ENCODE data around the gene MYMK.

MYMK gene

GRCh38 chr9:133539991-133540697, 15.4 kb upstream of the MYMK start:
- Histone ChIP-seq H3K9me3 (ENCODE audit: insufficient read depth, low read depth, low read length) (peaks cover 5% of the 10 kb centered on the region), H4K8ac (ENCODE audit: low read depth, low read length) (peak overlapping the region; percentile 17), H3K9ac (ENCODE audit: low read length) (no peak overlapping the region), H3K4me1 (ENCODE audit: control insufficient read depth in 1 of 2, insufficient read depth in 2 of 2, low read length in 2 of 2) (peaks cover 21 to 23% of the 10 kb centered on the region in 2 experiments), H3K79me2 (ENCODE audit: control insufficient read depth, insufficient read depth, low read length, poor library complexity) (no peaks in the 10 kb centered on the region), H3K4me3 (ENCODE audit: low read depth, low read length) (no peak overlapping the region), H3K4ac (ENCODE audit: low read depth, low read length) (no peak overlapping the region), H2BK5ac (ENCODE audit: low read depth, low read length, poor library complexity) (no peak overlapping the region), H2AFZ (ENCODE audit: insufficient read depth, low read length, poor library complexity) (no peak overlapping the region), H2BK12ac (ENCODE audit: low read length) (peak overlapping the region; percentile 12), H3K4me2 (ENCODE audit: low read length) (no peak overlapping the region), H3K79me1 (ENCODE audit: low read length) (no peaks in the 10 kb centered on the region), H2AK5ac (ENCODE audit: low read length) (no peak overlapping the region), H3K23ac (ENCODE audit: low read length) (no peak overlapping the region), H3K27ac (ENCODE audit: low read depth, low read length) (no peak overlapping the region), H2BK120ac (ENCODE audit: insufficient read depth, low read length, poor library complexity) (peak overlapping the region; percentile 19), H4K12ac (ENCODE audit: low read depth, low read length) (no peak overlapping the region), H4K91ac (ENCODE audit: low read depth, low read length) (peak overlapping the region; percentile 69), H3K18ac (ENCODE audit: low read length) (peak overlapping the region; percentile 42), H3K14ac (ENCODE audit: low read length) (peak overlapping the region; percentile 33), H3K36me3 (ENCODE audit: control insufficient read depth in 1 of 2, insufficient read depth in 2 of 2, low read length in 2 of 2) (peaks cover 19 to 28% of the 10 kb centered on the region in 2 experiments), H3K27me3 (ENCODE audit: insufficient read depth, low read length) (no peaks in the 10 kb centered on the region)
- WGBS (ENCODE audit: extremely low coverage, insufficient coverage, insufficient read length) = no CpG with 5 or more reads among the region's 22 CpGs
- peak in 1 of 2 donors; percentile 1 for DNase-seq

DNA sequence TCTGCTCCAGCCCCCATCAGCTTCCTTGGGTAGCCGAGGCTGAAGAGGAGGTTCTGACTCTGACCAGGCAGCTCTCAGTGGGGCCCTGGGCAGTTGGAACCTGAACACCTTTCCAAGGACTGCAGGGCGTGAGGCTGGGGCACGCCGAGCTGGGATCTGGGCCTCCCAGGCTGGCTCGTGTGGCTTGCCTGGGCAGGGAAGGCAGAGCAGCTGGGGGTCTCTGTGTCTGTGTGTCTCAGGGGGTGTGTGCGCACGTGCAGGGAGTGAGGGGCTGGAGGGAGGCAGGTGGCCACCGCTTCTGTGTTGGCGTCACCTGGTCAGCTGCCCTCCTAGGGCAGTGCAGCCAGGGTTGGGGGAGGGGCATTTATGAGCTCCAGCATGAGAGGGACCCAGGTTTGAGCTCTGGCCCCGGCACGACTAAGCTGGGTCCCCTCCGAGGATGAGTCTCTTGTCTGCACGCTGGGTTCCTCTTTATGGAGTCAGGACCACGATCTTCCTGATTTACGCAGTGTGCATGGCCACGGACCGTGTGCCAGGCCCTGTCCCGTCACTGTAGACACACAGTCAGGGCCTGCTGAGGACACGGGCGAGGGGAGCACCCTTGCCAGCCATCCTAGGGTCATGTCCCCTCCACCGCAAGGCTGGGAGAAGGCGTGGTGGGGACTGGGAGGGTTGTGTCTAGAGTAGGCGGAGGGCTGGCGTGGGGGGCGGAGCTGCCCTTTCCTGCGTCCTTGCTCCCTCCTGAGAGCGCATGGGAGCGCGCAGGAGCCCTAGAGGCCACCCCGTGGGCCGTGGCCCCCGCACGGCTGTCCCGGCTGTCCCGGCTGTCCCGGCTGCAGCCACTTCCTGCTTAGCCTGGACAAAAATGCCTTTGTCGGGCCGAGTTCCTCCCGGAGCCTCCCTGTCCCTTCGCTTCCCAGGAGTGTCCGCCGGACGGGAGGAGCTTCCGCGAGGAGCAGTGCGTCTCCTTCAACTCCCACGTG, 14.4 kb upstream of the MYMK start:
- WGBS (ENCODE audit: extremely low coverage, insufficient coverage, insufficient read length) = no CpG with 5 or more reads among the region's 47 CpGs
- peak overlapping the region; percentile 33 for H2BK12ac ChIP-seq (ENCODE audit: low read length)
- peak overlapping the region; percentile 0 for H3K14ac ChIP-seq (ENCODE audit: low read length)

GRCh38 chr9:133538176-133538575, 13.4 kb upstream of the MYMK start:
- no peak overlapping the region for H2BK12ac ChIP-seq (ENCODE audit: low read length)
- H3K9ac ChIP-seq (ENCODE audit: low read length) = no peak overlapping the region
- H3K27ac ChIP-seq (ENCODE audit: low read depth, low read length) = no peak overlapping the region
- WGBS (ENCODE audit: extremely low coverage, insufficient coverage, insufficient read length) = no CpG with 5 or more reads among the region's 14 CpGs
- H4K91ac ChIP-seq (ENCODE audit: low read depth, low read length) = no peak overlapping the region
- no peak overlapping the region for H3K4me3 ChIP-seq (ENCODE audit: low read depth, low read length)
- no peak overlapping the region for H3K4me2 ChIP-seq (ENCODE audit: low read length)
- no peak overlapping the region for H3K18ac ChIP-seq (ENCODE audit: low read length)
- no peak overlapping the region for H4K8ac ChIP-seq (ENCODE audit: low read depth, low read length)
- no peak overlapping the region for H3K14ac ChIP-seq (ENCODE audit: low read length)
- peaks cover 11 to 22% of the 10 kb centered on the region in 2 experiments for H3K36me3 ChIP-seq (ENCODE audit: control insufficient read depth in 1 of 2, insufficient read depth in 2 of 2, low read length in 2 of 2)
- H2BK5ac ChIP-seq (ENCODE audit: low read depth, low read length, poor library complexity) = no peak overlapping the region
- no peak overlapping the region for H4K12ac ChIP-seq (ENCODE audit: low read depth, low read length)
- peaks cover 2% of the 10 kb centered on the region for H3K79me1 ChIP-seq (ENCODE audit: low read length)
- peaks cover 5% of the 10 kb centered on the region for H3K9me3 ChIP-seq (ENCODE audit: insufficient read depth, low read depth, low read length)
- no peak for DNase-seq
- no peak overlapping the region for H2BK120ac ChIP-seq (ENCODE audit: insufficient read depth, low read length, poor library complexity)
- H3K23ac ChIP-seq (ENCODE audit: low read length) = no peak overlapping the region
- peaks cover 23 to 27% of the 10 kb centered on the region in 2 experiments for H3K4me1 ChIP-seq (ENCODE audit: control insufficient read depth in 1 of 2, insufficient read depth in 2 of 2, low read length in 2 of 2)
- no peak overlapping the region for H2AK5ac ChIP-seq (ENCODE audit: low read length)
- no peak overlapping the region for H3K4ac ChIP-seq (ENCODE audit: low read depth, low read length)
- H3K79me2 ChIP-seq (ENCODE audit: control insufficient read depth, insufficient read depth, low read length, poor library complexity) = no peaks in the 10 kb centered on the region
- H2AFZ ChIP-seq (ENCODE audit: insufficient read depth, low read length, poor library complexity) = no peak overlapping the region
- no peaks in the 10 kb centered on the region for H3K27me3 ChIP-seq (ENCODE audit: insufficient read depth, low read length)

More for the DNA sequence above, 14.4 kb upstream of the MYMK start:
- Histone ChIP-seq H2AK5ac (ENCODE audit: low read length) (no peak overlapping the region), H2BK5ac (ENCODE audit: low read depth, low read length, poor library complexity) (no peak overlapping the region), H3K27ac (ENCODE audit: low read depth, low read length) (no peak overlapping the region), H4K91ac (ENCODE audit: low read depth, low read length) (peak overlapping the region; percentile 69), H3K79me2 (ENCODE audit: control insufficient read depth, insufficient read depth, low read length, poor library complexity) (no peaks in the 10 kb centered on the region), H3K9ac (ENCODE audit: low read length) (no peak overlapping the region), H3K36me3 (ENCODE audit: control insufficient read depth in 1 of 2, insufficient read depth in 2 of 2, low read length in 2 of 2) (peaks cover 13 to 22% of the 10 kb centered on the region in 2 experiments), H3K23ac (ENCODE audit: low read length) (no peak overlapping the region), H2AFZ (ENCODE audit: insufficient read depth, low read length, poor library complexity) (no peak overlapping the region), H3K9me3 (ENCODE audit: insufficient read depth, low read depth, low read length) (peaks cover 5% of the 10 kb centered on the region), H3K79me1 (ENCODE audit: low read length) (no peaks in the 10 kb centered on the region), H2BK120ac (ENCODE audit: insufficient read depth, low read length, poor library complexity) (no peak overlapping the region), H3K18ac (ENCODE audit: low read length) (no peak overlapping the region), H4K8ac (ENCODE audit: low read depth, low read length) (peak overlapping the region; percentile 17), H3K27me3 (ENCODE audit: insufficient read depth, low read length) (no peaks in the 10 kb centered on the region), H3K4me3 (ENCODE audit: low read depth, low read length) (peak overlapping the region; percentile 45), H4K12ac (ENCODE audit: low read depth, low read length) (no peak overlapping the region), H3K4ac (ENCODE audit: low read depth, low read length) (no peak overlapping the region), H3K4me2 (ENCODE audit: low read length) (no peak overlapping the region), H3K4me1 (ENCODE audit: control insufficient read depth in 1 of 2, insufficient read depth in 2 of 2, low read length in 2 of 2) (peaks cover 19 to 23% of the 10 kb centered on the region in 2 experiments)
- peak in 1 of 2 donors; percentile 5 for DNase-seq

DNA sequence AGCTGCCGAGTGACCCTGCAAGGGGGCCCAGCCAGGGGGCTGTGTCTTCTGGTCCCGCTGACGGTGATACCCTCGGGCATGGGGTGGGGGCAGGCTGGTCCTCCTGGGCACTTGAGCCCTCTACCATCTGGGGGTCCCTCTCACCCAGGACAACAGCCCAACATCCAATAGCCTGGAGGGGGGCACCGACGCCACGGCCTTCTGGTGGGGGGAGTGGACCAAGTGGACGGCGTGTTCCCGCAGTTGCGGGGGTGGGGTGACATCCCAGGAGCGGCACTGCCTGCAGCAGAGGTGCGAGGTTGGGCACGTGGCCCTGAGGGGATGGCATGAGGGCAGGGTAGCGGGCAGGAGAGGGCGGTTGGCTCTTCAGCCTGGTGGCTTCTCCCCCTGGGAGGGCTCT, 12.5 kb upstream of the MYMK start:
- Histone ChIP-seq H2AK5ac (ENCODE audit: low read length) (no peak overlapping the region), H3K23ac (ENCODE audit: low read length) (no peak overlapping the region), H3K27me3 (ENCODE audit: insufficient read depth, low read length) (no peaks in the 10 kb centered on the region), H2BK120ac (ENCODE audit: insufficient read depth, low read length, poor library complexity) (no peak overlapping the region), H3K27ac (ENCODE audit: low read depth, low read length) (no peak overlapping the region), H3K9me3 (ENCODE audit: insufficient read depth, low read depth, low read length) (peaks cover 5% of the 10 kb centered on the region), H2AFZ (ENCODE audit: insufficient read depth, low read length, poor library complexity) (no peak overlapping the region), H3K4me1 (ENCODE audit: control insufficient read depth in 1 of 2, insufficient read depth in 2 of 2, low read length in 2 of 2) (peaks cover 23 to 27% of the 10 kb centered on the region in 2 experiments), H3K14ac (ENCODE audit: low read length) (no peak overlapping the region), H3K4me3 (ENCODE audit: low read depth, low read length) (no peak overlapping the region), H3K4me2 (ENCODE audit: low read length) (no peak overlapping the region), H3K18ac (ENCODE audit: low read length) (no peak overlapping the region), H4K8ac (ENCODE audit: low read depth, low read length) (no peak overlapping the region), H4K12ac (ENCODE audit: low read depth, low read length) (no peak overlapping the region), H2BK5ac (ENCODE audit: low read depth, low read length, poor library complexity) (no peak overlapping the region), H3K79me1 (ENCODE audit: low read length) (peaks cover 2% of the 10 kb centered on the region), H3K36me3 (ENCODE audit: control insufficient read depth in 1 of 2, insufficient read depth in 2 of 2, low read length in 2 of 2) (peaks cover 9 to 21% of the 10 kb centered on the region in 2 experiments), H2BK12ac (ENCODE audit: low read length) (no peak overlapping the region), H3K9ac (ENCODE audit: low read length) (no peak overlapping the region), H4K91ac (ENCODE audit: low read depth, low read length) (no peak overlapping the region), H3K79me2 (ENCODE audit: control insufficient read depth, insufficient read depth, low read length, poor library complexity) (no peaks in the 10 kb centered on the region), H3K4ac (ENCODE audit: low read depth, low read length) (no peak overlapping the region)
- DNase-seq = no peak
- no CpG with 5 or more reads among the region's 16 CpGs for WGBS (ENCODE audit: extremely low coverage, insufficient coverage, insufficient read length)
